ENCODE measurements around the gene HOXC10.

DNA sequence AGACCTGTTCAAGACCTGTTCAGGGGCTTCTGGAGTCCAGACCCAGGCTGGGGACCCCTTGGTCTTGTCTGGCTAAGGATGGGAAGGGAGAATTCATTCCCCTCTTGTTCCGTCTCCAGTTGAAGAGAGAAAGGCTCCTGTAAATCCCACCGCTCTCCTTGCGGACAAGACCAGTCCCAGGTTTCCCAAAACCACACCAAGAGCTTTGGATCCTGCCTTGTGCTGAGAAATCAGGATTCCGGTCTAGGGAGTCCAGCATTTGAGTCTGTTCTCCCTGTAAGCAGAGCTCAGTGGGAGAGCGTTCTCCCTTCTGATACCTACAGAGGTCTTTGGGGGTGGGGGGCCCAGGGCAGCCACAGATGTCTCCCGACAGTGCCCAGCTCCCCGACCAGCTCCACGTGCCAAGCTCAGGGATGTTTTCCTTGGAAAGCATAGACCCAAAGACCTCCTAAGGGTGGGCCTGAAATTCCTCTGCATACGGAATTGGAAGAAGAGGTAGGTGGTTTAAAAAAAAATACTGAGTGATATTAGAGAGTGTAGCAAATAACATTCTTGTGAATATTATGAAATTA lies 44.4 kb upstream of the HOXC10 start:
- TF ChIP-seq POLR2A (IDR thresholded peaks at IDR 0.05) (no peak), EP300 (IDR thresholded peaks at IDR 0.05) (no peak), POLR2AphosphoS5 (IDR thresholded peaks at IDR 0.05) (no peak)
- TF ChIP-seq, protein P1, sequence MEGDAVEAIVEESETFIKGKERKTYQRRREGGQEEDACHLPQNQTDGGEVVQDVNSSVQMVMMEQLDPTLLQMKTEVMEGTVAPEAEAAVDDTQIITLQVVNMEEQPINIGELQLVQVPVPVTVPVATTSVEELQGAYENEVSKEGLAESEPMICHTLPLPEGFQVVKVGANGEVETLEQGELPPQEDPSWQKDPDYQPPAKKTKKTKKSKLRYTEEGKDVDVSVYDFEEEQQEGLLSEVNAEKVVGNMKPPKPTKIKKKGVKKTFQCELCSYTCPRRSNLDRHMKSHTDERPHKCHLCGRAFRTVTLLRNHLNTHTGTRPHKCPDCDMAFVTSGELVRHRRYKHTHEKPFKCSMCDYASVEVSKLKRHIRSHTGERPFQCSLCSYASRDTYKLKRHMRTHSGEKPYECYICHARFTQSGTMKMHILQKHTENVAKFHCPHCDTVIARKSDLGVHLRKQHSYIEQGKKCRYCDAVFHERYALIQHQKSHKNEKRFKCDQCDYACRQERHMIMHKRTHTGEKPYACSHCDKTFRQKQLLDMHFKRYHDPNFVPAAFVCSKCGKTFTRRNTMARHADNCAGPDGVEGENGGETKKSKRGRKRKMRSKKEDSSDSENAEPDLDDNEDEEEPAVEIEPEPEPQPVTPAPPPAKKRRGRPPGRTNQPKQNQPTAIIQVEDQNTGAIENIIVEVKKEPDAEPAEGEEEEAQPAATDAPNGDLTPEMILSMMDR (IDR thresholded peaks at IDR 0.05) = no peak
